GM06990 (cell line): Measurements from ENCODE around the gene SLC16A2.

Source experiments
- DNase-seq: peaks from one replicate; pipeline ENCODE4 v3.0.0-alpha.2; 2011; ENCODE audit not compliant: insufficient read length; ENCODE audit errors: extremely low read depth
- H3K27me3 ChIP-seq: replicated peaks from 2 replicates; pipeline ENCODE4 v1.6.0; 2011; ENCODE audit warnings: low read length; ENCODE audit not compliant: control insufficient read depth, insufficient read depth
- H3K36me3 ChIP-seq: 2 replicates; pipeline ENCODE4 v1.5.1; 2011; ENCODE audit warnings: low read length; ENCODE audit not compliant: control insufficient read depth, insufficient read depth
- H3K4me3 ChIP-seq: replicated peaks from 2 replicates; pipeline ENCODE4 v1.5.1; 2011; ENCODE audit warnings: low read depth, mild to moderate bottlenecking, control low read depth, low read length
- CTCF ChIP-seq: IDR thresholded peaks from 2 replicates; pipeline ENCODE4 v1.5.1; 2011; ENCODE audit warnings: low read length, control low read depth, mild to moderate bottlenecking, inconsistent platforms; ENCODE audit not compliant: insufficient read depth, poor library complexity, severe bottlenecking

The SLC16A2 gene

GRCh38 chrX:74506317-74507115, 85.2 kb downstream of the SLC16A2 start:
- no peak for TF ChIP-seq CTCF
- no peaks in the 10 kb centered on the region for H3K36me3 ChIP-seq
- DNase-seq, result peak; percentile 18
- H3K27me3 ChIP-seq, result no peaks in the 10 kb centered on the region
- H3K4me3 ChIP-seq, result no peak overlapping the region

- TF ChIP-seq CTCF, result no peak
- Histone ChIP-seq H3K36me3 (no peaks in the 10 kb centered on the region), H3K4me3 (no peak overlapping the region), H3K27me3 (no peaks in the 10 kb centered on the region)
- no peak for DNase-seq
These were observed 85.9 kb downstream of the SLC16A2 start for GRCh38 chrX:74507191-74507590.

GRCh38 chrX:74509989-74510388, 88.7 kb downstream of the SLC16A2 start:
- DNase-seq, result no peak
- H3K4me3 ChIP-seq, result no peak overlapping the region
- H3K36me3 ChIP-seq, result no peaks in the 10 kb centered on the region
- no peaks in the 10 kb centered on the region for H3K27me3 ChIP-seq
- no peak for TF ChIP-seq CTCF

- no peak for TF ChIP-seq CTCF
- H3K27me3 ChIP-seq, result no peaks in the 10 kb centered on the region
- DNase-seq, result peak; percentile 42
- H3K36me3 ChIP-seq, result no peaks in the 10 kb centered on the region
- no peak overlapping the region for H3K4me3 ChIP-seq
These were observed 89.1 kb downstream of the SLC16A2 start for GRCh38 chrX:74510401-74510800.

- H3K4me3 ChIP-seq, result no peak overlapping the region
- no peak for TF ChIP-seq CTCF
- H3K27me3 ChIP-seq, result no peaks in the 10 kb centered on the region
- no peaks in the 10 kb centered on the region for H3K36me3 ChIP-seq
- DNase-seq, result no peak
These were observed 90.4 kb downstream of the SLC16A2 start for GRCh38 chrX:74511704-74512103.

- DNase-seq, result no peak
- Histone ChIP-seq H3K36me3 (no peaks in the 10 kb centered on the region), H3K27me3 (no peaks in the 10 kb centered on the region), H3K4me3 (no peak overlapping the region)
- TF ChIP-seq CTCF, result no peak
These were observed 93.1 kb downstream of the SLC16A2 start for GRCh38 chrX:74514384-74514783.
